CD4-positive, alpha-beta T cell treated with Interleukin-1 beta for 1 hour (primary cell): ENCODE measurements around the gene GAK.

Experiments used
- DNase-seq, 2 donors: peaks; one replicate each; pipeline ENCODE4 v3.0.0-alpha.2; 2020 to 2022

The GAK gene

DNA sequence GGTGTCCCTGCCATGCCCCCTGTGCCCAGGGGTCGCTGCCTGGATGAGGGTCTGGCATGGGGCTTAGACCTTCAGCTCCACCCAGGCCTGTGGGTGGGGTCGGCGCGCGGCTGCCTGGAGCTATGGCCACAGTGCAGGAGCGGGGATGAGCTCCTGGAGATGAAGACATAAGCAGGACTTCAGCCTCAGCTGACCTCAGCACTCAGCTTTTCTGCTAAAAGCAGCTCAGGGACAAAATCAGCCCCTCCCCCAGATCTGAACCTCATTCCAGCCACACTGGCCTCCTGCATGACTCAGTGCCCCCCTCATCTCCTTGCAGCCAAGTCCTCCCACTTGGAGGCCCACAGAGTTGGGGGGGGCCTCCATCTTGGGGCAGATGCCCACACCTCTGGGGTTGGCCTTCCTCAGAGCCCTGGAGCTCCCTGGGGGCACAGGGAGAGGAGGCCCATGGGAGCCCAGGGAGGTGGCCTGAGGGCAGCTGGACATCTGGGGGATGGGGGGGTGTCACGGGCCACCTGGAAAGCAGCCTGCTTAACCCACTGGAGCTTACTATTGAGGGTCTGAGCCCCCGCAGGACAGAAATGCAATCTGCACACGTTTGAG is 86.8 kb downstream of the GAK start:
- DNase-seq: no peak

DNA sequence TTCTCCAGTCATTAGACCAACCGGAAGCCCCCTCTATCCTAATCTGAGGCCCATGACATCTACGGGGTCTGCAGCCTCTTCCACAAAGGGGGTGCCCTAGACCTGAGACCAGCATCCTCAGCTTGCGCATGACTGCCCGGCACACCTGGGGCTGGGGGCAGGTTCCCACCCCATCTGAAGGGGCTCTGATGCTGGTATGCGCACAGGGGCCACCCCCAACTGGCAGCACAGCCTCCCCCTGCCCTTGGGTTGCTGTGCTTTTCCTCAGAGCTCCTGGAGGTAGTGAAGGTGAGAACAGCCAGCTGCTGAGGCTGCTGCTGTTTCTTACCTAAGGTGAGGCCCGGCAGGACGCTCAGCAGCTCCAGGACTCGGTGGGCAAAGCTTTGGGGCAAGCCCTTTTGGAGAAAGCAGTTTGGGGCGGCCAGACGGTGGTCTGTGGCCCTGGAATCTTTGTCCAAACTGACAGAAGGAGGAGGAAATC is 87.3 kb downstream of the GAK start:
- no peak for DNase-seq

DNA sequence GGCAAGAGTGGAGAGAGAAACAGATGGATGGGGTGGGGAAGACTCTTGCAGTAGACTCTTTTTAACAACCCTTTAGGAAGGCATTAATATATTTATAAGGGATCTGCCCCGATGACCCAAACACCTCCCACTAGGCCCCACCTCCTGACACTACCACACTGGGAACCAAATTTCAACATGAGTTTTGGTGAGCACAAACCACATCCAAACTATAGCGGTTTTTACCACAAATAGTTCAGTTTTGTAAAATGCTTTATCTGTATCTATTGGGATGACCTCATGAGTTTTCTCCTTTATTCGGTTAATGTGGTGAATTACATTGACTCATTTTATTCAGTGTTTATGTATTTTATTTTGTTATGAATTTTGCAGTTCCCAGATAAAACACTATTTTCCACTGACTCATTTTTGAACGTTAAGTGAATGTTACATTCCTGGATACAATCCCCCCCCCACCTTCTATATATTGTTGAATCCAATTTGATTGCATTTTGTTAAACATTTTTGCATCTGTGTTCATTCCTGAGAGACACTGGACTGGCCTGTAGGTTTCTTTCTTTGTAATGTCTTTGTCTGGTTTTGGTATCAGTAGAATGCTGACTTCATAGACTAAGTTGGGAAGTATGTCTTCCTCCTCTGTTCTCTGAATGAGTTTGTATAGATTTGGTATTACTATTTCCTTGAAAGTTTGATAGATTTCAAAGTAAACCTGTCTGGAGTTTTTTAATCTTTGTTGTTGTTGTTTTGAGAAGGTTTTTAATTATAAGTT is 92.3 kb downstream of the GAK start:
- no peak for DNase-seq

DNA sequence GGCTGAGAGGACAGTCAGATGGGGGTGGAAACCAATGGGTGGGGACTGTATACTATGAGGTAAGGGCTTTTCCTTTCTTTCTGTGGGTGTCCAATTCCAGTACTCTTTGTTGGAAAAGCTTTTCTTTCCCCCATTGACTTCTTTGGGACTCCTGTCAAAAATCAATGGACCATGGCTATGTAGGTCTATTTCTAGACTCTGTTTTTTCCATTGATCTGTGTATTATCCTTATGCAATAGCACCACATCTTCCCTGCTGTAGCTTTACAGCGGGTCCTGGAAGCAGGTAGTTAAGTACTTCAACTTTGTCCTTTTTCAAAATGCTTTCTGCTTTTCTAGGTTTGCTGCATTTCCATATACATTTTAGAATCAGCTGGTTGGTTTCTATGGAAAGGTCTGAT is 94.3 kb downstream of the GAK start:
- no peak for DNase-seq

DNA sequence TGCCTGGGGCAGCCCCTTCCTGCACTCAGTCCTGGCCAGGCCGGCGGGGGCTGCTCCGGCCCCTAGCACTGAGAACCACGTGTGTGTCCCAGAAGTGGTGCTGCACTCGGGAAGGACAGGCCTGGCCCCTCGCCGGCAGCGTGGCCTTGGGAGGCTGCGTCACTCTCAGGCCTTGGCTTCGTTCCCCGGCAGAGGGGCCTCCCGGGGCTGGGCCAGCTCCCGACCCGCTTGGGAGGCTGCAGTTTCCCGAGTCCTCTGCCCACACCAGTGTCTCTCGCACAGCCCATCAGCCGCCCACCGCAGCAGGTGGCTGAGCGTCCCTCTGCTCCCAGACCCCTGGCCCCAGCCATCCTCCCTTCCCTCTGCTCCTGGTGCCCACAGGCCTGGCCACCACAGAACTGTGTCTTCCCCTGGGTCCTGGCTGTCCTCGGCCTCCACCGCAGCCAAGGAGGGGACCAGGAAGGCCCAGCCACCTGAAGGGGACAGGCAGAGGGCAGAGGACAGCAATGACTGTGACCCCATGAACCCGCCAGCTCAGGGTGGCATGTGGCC is 95.3 kb downstream of the GAK start:
- DNase-seq: no peak

DNA sequence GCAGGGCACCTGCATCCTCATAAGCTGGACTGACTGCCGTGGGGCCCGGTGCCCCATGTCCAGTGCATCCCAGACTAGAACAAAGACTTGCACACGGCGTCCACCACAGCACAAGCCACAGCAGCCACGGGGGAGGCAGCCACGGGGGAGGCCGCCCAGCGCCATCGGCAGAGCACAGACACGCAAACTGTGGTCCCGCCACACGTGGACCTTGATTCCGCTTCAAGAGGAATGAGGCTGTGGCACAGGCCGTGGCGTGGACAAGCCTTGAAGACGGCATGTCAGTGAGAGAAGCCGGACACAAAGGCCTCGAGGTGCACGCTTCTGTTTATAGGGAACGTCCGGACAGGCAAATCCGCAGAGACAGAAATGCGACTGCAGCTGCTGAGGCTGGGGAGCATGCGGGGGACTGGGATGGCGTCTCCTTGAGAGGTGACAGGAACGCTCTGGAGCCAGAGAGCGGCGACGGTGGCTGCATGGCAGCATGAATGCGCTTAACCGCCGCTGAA is 96.1 kb downstream of the GAK start:
- DNase-seq: no peak

DNA sequence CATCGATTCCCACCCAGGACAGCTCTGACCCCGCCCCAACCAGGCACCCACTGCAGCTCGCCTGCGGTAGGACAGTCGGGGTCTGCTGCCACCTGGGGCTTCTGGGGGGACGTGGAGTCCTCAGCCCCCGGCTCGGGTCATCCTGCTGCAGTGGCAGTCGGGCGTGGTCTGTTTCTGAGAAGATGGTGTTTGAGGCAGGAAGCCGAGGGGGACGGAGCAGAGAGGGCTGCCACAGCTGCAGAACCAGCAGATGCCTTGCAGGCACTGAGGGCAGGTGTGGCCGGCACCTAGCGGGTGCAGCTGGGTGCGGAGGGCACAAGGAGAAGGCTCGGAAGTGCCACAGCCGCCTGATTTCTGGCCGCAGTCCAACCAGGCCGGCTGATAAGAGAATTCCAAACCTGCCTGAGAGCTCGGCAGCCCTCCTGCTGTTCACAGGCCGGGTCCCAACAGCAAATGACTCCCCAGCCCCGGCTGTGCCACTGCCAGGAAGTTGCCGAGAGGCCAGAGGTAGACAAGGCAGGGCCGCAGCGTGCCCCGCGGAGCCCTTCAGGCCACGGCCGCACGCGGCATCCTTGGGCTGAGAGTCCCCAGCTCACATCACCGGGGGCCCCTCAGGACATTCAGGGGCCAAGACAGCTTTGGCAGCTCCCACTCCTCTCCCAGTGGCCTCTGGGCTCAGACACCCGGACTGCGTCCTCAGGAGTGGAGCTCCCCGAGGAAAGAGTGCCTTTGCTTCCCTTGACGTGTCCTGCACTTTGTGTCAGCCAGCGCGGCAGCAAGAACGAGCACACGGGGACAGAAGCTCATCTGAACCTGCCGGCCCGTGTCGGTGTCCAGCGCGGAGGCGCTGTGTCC is 96.7 kb downstream of the GAK start:
- DNase-seq: no peak

DNA sequence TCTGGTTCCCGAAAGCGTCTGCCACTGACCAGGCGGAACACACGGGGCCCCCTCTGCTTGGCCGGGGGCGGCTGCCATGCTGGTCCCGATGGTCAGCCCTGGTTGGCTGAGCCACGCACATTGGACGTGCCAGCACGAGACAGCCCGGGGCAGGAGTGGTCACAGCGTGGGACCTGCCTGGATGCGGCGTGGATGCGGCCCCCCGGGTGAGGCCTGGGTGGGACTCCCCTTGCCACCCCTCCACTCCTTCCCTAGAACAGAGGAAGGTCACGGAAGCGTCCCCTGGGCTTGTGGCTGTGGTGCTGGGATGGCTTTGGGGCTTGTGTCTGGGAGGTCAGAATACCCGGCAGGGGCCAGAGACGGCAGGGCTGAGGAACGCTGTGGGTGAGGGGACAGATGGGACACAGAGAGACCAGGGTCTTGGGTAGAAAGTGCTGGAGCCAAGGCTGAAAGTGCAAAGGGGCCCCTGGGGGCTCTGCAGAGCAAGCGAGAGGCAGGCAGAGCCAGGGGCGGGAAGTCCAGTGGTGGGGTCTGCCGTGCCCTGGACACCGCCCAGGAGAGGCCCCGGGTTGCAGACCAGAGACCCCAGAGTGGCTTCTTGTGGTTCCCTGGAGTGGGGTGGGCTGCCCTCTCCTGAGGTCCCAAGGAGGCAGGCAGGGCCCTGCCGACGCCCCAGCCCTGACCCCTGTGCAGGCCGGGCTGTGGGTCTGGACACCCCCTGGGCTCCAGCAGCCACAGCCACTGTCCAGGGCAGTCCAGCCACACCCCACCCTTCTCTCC is 97.6 kb downstream of the GAK start:
- DNase-seq: no peak

DNA sequence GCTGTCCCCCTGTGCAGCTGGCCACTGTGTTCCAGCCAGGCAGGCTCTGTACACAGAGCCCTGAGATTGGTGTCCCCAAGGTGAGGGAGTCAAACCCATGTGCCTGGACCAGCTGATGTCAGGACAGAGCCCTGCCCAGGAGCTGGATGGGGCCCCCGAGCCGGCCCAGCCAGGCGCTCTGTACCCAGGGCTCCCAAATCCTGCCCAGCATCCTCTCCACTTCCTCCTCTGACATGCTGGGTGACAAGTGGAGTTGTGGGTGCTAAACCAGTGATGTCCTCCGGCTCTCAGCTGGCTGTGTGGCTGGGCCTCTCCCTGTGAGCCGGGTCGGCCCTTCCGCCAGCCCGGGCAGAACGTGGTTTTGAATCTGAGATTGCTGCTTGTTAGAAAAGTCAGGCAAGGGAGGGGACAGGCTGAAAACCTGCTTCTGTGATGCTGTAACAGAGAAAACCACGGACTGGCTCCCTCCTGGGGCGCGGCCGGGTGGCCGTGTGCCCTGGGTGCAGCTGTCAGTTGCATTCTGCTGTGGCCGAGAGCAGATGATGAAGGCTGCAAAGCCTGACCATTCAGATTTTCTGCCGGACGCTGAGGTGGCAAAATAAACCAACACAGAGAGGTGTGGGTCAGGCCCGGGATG is 98.3 kb downstream of the GAK start:
- no peak for DNase-seq

DNA sequence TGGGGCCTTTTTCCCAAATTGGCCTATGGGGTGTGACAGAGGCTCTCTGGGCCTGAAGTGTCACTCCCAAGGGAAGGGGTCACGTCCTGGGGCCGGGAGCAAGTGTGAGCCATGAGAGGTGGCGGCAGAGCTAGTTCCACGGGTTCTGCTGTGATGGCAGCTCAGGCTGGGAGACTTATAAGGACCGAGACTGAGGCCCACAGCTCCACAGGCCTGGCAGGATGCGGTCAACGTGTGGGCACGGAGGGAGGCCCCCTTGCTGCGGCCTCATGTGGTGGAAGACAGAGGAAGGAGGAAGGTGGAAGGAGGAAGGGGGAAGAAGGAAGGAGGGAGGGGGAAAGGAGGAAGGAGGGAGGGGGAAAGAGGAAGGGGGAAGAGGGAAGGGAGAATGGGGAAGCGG is 99.0 kb downstream of the GAK start:
- no peak for DNase-seq

DNA sequence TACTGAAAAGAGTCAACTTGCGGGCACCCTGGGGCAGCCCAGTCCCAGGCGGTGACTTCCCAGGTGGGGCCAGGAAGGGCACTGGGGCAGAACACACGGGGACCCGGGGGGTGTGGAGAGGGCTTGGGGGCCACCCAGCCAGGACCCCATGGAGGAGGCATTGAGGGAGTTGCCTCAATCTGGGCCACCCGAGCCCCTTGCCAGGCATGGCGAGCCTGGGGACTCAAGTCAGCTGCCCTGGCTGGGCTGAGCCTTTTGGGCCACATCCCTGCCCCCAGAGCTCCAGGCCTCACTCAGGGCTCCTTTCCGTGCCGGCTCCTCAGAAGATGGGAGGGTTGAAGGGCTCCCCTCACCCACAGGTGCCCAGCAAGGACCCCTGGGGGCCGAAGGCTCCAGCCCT is 99.6 kb downstream of the GAK start:
- DNase-seq: no peak

DNA sequence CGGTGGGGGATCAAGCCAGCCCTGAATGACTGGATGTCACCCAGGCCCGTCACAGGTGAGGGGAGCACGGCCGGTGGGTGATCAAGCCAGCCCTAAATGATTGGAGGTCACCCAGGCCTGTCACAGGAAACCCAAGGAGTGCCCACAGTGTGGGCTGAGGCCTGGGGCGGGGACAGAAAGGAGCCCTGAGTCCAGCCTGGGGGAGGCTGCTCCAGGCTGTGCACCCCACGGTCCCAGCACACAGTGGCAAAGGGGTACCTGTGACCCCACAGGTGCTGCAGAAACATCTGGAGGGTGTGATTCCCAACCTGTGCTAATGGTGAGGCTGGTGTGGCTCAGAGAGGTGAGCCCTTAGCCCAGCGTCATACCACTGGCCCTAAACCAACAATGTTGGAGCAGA is 100.0 kb downstream of the GAK start:
- DNase-seq: no peak

DNA sequence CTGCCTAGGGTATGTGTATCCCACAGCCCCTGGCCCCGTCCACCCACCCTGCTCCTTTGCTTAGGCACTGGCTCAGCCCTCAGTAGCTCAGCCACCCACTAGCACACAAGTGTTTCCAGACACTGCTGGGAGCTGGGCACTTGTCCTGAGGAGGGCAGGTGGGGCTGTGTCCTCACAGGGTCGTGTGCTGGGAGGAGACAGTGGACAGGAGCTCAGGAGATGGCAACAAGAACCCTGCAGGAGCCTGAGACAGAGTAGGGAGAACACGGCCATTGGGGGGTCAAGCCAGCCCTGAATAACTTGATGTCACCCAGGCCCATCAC is 100.7 kb downstream of the GAK start:
- no peak for DNase-seq

DNA sequence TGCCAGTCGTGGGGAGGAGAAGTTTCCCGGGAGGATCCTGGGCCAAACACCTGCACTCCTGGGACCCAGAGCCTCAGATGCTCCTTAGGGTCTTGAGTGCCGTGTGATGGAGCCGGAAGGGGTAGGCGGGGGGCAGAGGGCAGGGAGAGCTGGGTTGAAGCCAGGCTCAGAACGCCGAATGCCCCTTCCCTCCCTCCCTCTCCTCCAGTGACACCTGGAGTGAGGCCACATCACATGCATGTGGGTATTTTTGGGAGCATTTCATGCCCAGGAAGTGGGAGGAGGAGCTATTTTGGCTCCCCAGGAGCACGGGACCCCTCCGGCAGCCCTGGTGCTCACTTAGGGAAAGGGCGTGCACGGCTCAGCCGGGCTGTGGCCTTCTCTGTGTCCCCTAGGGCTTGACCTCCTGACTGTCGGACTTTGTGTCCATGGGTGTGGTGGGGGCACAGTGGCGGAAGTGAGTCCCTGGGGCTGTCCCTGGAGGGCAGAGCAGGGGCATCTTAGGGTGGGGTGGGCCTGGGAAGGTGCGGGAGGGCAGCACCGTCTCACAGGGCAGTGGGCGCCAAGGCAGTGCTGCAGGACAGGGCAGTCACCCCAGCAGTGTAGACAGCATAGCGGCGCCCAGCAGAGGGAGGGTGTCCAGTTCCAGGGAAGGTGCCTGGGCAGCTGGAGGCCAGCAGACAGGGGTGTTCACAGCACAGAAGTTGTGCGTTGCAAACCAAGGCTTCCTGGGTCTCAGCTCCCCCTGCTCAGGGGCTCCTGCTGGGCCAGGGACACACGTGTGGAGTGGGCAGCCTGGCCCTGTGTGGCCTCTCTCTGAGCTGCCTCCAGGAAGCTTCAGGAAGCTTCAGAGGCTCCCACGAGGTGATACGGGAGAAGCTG is 101.3 kb downstream of the GAK start:
- DNase-seq: no peak

DNA sequence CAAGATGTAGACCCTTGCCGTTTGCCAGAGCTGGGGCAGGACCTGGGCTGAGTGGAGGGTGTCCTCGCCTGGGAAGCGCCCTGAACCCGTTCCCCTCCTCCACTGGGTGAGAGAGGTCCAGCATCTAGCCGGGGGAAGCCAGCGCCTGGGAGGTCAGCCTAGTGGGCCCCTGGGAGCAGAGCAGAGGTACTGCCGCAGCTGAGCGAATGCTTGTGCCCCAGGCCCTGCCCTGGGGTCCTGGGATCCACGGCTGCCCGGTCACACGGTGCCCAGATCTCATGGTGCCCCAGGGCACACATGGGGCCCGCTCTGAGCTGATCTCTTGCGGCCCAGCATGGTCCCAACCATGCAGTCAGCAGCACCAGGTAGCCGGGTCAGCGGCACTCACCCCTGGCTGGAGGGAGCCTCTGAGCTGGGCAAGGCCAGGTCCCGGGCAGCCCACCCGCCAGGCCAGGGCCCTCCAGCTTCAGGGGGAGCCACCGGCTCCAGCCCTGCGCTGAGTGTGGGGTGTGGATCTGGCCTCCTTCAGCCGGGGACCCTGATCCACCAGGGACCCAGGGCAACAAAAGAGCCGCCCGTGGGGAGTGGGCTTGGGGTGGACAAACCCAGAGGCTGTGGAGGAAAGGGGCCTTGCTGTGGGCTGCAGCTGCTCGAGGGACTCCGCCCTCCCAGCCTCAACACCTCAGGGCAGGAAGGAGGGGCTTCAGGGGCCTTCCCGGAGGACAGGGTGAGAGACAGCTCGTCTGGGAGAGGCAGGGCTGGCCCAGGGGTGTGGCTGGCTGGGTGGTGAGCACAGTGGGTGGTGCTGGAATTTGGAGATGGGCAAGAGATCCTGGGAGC is 102.1 kb downstream of the GAK start:
- DNase-seq: no peak

DNA sequence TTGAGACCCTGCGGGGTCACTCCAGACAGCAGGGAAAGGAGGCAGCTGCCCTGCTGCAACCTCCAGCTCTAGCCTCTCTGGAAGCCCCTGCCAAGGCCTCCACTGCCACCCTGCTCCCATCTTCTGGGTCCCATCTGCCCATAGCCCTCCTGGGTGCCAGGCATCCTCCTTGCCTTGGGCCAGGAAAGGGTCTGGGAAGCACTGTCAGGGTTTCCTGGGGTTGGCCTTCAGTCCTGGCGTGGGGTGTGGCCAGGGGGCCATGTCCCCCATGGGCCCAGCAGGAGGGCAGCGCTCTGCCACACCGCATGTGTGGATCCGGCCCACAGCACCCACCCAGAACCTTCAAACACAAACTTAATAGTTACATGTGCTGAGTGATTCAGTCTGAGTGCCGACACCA is 102.8 kb downstream of the GAK start:
- no peak for DNase-seq

DNA sequence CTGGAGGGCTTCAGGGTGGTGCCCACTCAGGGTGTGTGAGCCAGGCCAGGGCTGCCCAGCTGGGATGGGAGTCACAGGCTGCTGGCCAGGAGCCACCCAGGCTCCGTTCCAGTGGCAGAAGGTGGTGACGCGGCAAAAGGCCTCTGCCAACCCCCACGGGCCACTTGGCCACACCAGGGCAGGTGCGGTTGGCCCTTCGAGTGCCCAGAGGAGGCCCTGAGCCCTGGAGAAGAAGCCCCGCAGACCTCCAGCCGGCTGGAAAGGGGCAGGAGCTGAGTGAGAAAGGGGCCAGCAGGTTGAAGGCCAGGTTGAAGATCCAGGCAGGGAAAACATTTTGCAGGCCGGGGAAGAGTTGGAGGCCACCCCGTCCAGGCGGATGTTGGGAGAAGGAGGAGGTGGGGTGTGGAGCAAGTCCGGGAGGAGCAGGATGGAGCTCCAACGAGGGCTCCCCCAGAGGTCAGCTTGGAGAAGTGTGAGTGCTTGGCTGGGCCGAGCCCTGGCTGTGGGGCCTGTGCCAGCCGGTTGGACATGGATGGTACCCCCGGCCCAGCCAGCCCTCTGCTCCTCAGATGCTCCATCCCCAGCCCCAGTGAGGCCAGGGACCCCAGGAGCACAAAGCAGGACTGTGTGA is 103.4 kb downstream of the GAK start:
- DNase-seq: no peak

DNA sequence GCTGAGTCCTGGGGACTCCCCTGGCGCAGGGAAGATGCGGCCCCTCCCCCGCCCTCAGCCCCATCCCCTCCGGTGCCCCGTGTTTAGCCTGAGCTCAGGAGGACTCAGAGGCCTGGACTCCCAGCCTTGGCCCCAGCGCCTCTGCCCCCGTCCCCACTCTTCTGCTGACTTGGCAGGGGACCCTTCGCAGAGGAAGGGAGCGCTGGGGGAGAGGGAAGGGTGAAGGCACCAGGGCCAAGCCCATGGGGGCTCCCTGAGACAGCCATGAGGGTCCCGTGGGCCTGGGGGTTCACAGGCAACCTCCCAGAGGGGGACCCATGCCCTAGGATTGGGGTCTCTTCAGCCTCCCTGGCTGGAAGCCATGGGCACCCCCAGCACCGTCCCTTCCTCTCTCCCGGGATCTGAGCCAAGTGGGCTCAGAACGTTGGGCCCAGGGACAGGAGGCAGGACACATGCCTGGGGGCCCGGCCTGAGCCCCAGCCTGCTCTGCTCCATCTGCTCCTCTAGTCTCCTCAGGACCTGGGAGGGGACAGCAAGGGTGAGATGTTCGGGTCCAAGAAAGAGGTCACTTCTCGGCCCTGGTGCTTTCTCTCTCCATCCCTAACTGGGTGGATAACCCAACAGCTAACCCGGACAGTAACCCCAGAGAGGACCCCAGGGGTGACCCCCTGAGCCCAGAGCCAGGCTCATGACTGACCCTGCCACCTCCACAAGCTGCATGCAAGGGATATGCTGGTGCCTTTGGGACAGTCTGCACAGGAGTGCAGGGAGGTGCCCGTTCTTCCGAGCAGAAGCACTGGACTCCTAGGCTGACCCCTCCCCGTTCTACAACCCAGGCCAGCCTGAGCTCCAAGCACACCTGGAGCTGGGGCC is 104.7 kb downstream of the GAK start:
- no peak for DNase-seq
